T-cell (primary cell): ENCODE results near the gene MSANTD2. TPM values are rescaled to one million over a fixed set of nuclear protein-coding genes. Genes with fewer than 3 reads are reported as not detected.

ENCODE experiments used
- total RNA-seq, 35 experiments: library from RNA in 6 of 35; stranded (reverse) in 6 of 35; fragments of 120-200 nt in 1 of 35; gene quantifications; one replicate each; pipeline versions ENCODE4 v1.2.1 to v1.2.4 and lab custom pipeline; 2013 to 2026

MSANTD2 gene
- total RNA-seq, 5 donors from 2014 or later (not counting 1 experiment from before 2014, with no cell fraction given): 10.1 to 25.2 (median 19.9) TPM

Other genes starting within 250 kb of the MSANTD2 start
- not detected for gene OR8A1, start 230.4 kb downstream of the MSANTD2 start, total RNA-seq
- not detected for gene PANX3, start 189.0 kb downstream of the MSANTD2 start, total RNA-seq
- 10 to 100 TPM; 55.5 to 74.8 (median 72.0) TPM for gene TBRG1, start 177.5 kb downstream of the MSANTD2 start, total RNA-seq
- 1 to 10 TPM; 3.7 to 9.7 (median 6.2) TPM for gene SIAE, start 126.7 kb downstream of the MSANTD2 start, total RNA-seq
- gene SPA17, start 126.5 kb downstream of the MSANTD2 start, total RNA-seq: under 1 TPM; 0.28 to 0.92 (median 0.59) TPM
- gene NRGN, start 60.5 kb downstream of the MSANTD2 start, total RNA-seq: 10 to 100 TPM in 1 of 5 donors, 1 to 10 TPM in 1, under 1 TPM in 3; 0.26 to 11.0 (median 0.89) TPM
- gene VSIG2, start 48.2 kb downstream of the MSANTD2 start, total RNA-seq: 1 to 10 TPM in 2 of 5 donors, under 1 TPM in 3; 0.66 to 1.6 (median 0.98) TPM
- gene ESAM, start 38.1 kb downstream of the MSANTD2 start, total RNA-seq: 1 to 10 TPM; 1.2 to 3.5 (median 2.5) TPM
- 10 to 100 TPM; 10.2 to 24.7 (median 17.7) TPM for gene ROBO3, start 65.0 kb upstream of the MSANTD2 start, total RNA-seq
- under 1 TPM in 3 of 5 donors, not detected in 2; 0.41 to 0.59 (median 0.50) TPM for gene ROBO4, start 97.5 kb upstream of the MSANTD2 start, total RNA-seq
- gene HEPN1, start 118.8 kb upstream of the MSANTD2 start, total RNA-seq: not detected
- not detected for gene HEPACAM, start 135.6 kb upstream of the MSANTD2 start, total RNA-seq
- 1 to 10 TPM; 1.4 to 3.4 (median 2.1) TPM for gene CCDC15, start 153.8 kb upstream of the MSANTD2 start, total RNA-seq